RWPE1 (cell line): ENCODE data around the gene GPATCH2.

Source experiments
- CTCF ChIA-PET: fragments of 350-600 bp; sonication (Branson Sonifier 250); formaldehyde crosslinking; extraction: SDS; loops from one replicate; lab custom pipeline; 2021; lab: Yijun Ruan, JAX
- POLR2A ChIA-PET: fragments of 400-600 bp; formaldehyde crosslinking; extraction: SDS; loops from one replicate; lab custom pipeline; 2020; ENCODE audit warnings: antibody characterized with exemption; ENCODE audit not compliant: low non-redundant PET; lab: Yijun Ruan, JAX
- DNase-seq: peaks from one replicate; pipeline ENCODE4 v3.0.0; 2012; ENCODE audit warnings: low spot score
- H3K27ac ChIP-seq: fragments of 450-650 bp; 2 replicates; pipeline ENCODE4 v1.5.1; 2017
- TF ChIP-seq, protein P1 (sequence below): fragments of 450-650 bp; conservative IDR thresholded peaks from 2 replicates; pipeline ENCODE4 v1.5.1; 2017; ENCODE audit warnings: low read depth, mild to moderate bottlenecking

Gene GPATCH2

DNA sequence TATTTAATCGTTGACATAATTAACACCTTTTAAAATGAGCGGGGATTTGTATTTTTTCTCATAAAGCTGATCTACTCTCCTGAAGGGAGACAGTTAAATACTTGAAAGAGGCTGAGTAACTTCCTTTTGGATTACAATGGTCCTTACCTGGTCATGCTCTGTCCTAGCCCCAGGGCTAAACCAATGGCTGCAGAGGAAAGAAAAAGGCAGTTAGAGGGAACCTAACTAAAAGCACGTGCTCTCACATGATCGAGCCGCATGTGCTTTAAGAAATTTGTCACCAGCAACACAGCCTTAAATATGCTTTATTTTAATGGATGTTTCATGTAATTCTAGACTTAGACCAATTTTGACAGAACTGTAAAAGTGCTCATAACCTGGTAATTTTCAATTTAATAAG lies 132.7 kb downstream of the GPATCH2 start:
- no peak overlapping the region for H3K27ac ChIP-seq
- TF ChIP-seq, protein P1, sequence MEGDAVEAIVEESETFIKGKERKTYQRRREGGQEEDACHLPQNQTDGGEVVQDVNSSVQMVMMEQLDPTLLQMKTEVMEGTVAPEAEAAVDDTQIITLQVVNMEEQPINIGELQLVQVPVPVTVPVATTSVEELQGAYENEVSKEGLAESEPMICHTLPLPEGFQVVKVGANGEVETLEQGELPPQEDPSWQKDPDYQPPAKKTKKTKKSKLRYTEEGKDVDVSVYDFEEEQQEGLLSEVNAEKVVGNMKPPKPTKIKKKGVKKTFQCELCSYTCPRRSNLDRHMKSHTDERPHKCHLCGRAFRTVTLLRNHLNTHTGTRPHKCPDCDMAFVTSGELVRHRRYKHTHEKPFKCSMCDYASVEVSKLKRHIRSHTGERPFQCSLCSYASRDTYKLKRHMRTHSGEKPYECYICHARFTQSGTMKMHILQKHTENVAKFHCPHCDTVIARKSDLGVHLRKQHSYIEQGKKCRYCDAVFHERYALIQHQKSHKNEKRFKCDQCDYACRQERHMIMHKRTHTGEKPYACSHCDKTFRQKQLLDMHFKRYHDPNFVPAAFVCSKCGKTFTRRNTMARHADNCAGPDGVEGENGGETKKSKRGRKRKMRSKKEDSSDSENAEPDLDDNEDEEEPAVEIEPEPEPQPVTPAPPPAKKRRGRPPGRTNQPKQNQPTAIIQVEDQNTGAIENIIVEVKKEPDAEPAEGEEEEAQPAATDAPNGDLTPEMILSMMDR, result no peak
- ChIA-PET CTCF (no interaction called here), POLR2A (no interaction called here)
- DNase-seq, result no peak

GRCh38 chr1:217495249-217495648 lies 135.6 kb downstream of the GPATCH2 start:
- ChIA-PET CTCF (no interaction called here), POLR2A (no interaction called here)
- no peak for DNase-seq
- TF ChIP-seq, protein P1, result no peak
- H3K27ac ChIP-seq, result no peak overlapping the region

GRCh38 chr1:217494767-217495166 lies 136.1 kb downstream of the GPATCH2 start:
- ChIA-PET POLR2A (no interaction called here), CTCF (no interaction called here)
- no peak overlapping the region for H3K27ac ChIP-seq
- TF ChIP-seq, protein P1, result no peak
- DNase-seq, result no peak

- CTCF ChIA-PET, result interaction anchor here (0.5 kb wide), 1 partner anchor 1649 kb away, joined by 3 read pairs; no protein-coding TSS in a partner anchor
- TF ChIP-seq, protein P1, result no peak
- DNase-seq, result no peak
- POLR2A ChIA-PET, result no interaction called here
- H3K27ac ChIP-seq, result no peak overlapping the region
Observed at GRCh38 chr1:217493290-217493689, 137.6 kb downstream of the GPATCH2 start.

DNA sequence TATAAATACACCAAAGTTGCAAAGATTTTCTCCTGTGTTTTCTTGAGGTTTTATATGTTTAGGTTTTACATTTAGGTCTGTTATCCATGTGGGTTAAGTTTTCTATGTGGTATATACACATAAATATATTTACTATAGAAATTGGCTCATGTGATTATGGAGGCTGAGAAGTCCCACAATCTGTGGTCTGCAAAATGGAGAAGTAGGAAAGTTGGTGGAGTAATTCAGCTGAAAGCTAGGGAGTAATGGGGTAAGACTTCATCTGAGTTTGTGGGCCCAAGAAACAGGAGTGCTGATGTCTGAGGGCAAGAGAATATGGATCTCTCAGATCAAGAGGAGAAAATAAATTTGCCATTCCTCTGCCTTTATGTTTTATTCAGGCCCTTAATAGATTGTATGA lies 146.0 kb downstream of the GPATCH2 start:
- no peak overlapping the region for H3K27ac ChIP-seq
- CTCF ChIA-PET, result no interaction called here
- DNase-seq, result no peak
- TF ChIP-seq, protein P1, result no peak
- POLR2A ChIA-PET, result no interaction called here

GRCh38 chr1:217482356-217483102 lies 148.4 kb downstream of the GPATCH2 start:
- ChIA-PET CTCF (no interaction called here), POLR2A (no interaction called here)
- TF ChIP-seq, protein P1, result no peak
- H3K27ac ChIP-seq, result no peak overlapping the region
- DNase-seq, result peak; percentile 13
